RWPE2 (cell line): ENCODE data around the gene CSH2.
A peak's percentile ranks its signal among the peaks of the same experiment; 100 is the strongest.
"Not testable (repeated sequence)": the region's sequence is repeated elsewhere in the genome, so short reads cannot be mapped to it uniquely, and the experiment has no call there.

Experiments
- ATAC-seq: fragments of 200-7000 bp; cut with Tn5 transposase; 3 replicates; pipeline ENCODE4 v1.9.1; 2021; ENCODE audit warnings: low read depth
- DNase-seq: peaks from one replicate; pipeline ENCODE4 v3.0.0-alpha.2; 2020; ENCODE audit warnings: low spot score
- H3K27ac ChIP-seq: fragments of 450-650 bp; 2 replicates; pipeline ENCODE4 v1.5.1; 2017; ENCODE audit warnings: mild to moderate bottlenecking; ENCODE audit not compliant: poor library complexity, severe bottlenecking
- H3K27me3 ChIP-seq: fragments of 250-450 bp; sonication (Bioruptor Pico); 2 replicates; pipeline ENCODE4 v1.5.1; 2021; ENCODE audit warnings: mild to moderate bottlenecking, moderate library complexity; ENCODE audit not compliant: insufficient read depth, poor library complexity, severe bottlenecking
- H3K36me3 ChIP-seq: fragments of 250-450 bp; sonication (Bioruptor Pico); 2 replicates; pipeline ENCODE4 v1.5.1; 2020; ENCODE audit warnings: low read depth, mild to moderate bottlenecking, moderate library complexity
- H3K4me1 ChIP-seq: fragments of 250-450 bp; sonication (Bioruptor Pico); 2 replicates; pipeline ENCODE4 v1.5.1; 2021; ENCODE audit warnings: mild to moderate bottlenecking, moderate library complexity; ENCODE audit not compliant: insufficient read depth, poor library complexity, severe bottlenecking
- H3K4me3 ChIP-seq: fragments of 250-450 bp; sonication (Bioruptor Pico); 2 replicates; pipeline ENCODE4 v1.5.1; 2021; ENCODE audit warnings: mild to moderate bottlenecking, moderate library complexity; ENCODE audit not compliant: severe bottlenecking
- H3K9me3 ChIP-seq: fragments of 250-450 bp; sonication (Bioruptor Pico); 2 replicates; pipeline ENCODE4 v1.5.1; 2021; ENCODE audit warnings: mild to moderate bottlenecking, moderate library complexity; ENCODE audit not compliant: severe bottlenecking
- TF ChIP-seq, protein P1 (sequence below): fragments of 450-650 bp; IDR thresholded peaks from one replicate; pipeline ENCODE4 v1.5.1; 2017; ENCODE audit warnings: mild to moderate bottlenecking, moderate library complexity; ENCODE audit not compliant: poor library complexity, severe bottlenecking

CSH2 gene

DNA sequence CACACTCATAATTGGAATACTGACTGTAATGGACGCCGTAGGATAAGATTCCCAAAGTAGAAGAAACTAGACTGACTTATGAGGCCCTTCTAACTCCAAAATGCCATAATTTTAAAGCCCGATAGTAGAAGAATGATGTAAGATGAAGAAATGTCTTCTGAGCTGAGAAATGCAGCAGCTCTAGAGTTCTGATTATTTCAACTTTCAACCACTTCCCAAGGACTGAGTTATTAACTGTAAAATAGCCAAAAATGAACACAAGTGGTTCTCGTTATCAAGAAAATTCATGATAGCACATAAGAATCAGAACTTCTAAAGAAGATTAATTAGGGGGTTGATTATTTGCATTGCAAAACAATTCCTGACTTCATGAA, 3.2 kb downstream of the CSH2 start:
- H3K4me3 ChIP-seq = not testable (repeated sequence)

DNA sequence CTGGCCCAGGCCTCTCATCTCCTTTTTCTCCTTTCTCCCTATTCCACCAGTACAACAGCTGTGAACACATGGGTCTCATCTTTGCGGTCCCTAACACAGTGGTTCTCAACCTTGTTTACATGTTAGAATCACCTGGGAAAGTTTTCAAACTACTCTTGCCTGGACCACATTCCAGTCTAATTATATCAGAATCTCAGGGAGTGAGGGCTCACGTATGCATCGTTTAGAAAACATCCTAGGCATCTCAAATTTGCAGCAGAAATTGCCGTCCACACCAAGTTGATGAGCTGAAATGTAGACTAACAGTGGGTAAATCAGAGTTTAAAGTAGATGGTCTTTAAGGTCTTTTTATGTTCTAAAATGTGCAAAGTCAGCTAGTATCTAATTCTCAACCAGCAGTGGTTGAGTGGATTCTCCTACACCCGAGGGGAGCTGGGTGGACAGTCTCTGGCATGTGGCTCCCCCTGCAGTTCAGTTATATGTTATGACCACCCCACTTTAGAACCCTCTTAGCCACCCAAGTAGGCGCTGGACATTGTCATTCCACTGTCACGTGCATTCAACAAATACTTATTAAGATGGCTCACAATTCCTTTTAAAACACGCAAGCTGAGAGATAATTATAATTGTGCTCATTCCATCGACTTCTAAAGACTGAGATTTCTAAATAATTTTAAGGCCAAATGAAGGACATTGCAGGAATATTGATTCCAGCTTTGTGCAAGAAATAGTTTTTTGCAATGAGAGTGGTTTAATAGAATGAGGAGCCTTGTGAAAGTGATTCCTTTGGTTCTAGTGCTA, 3.8 kb downstream of the CSH2 start:
- H3K27me3 ChIP-seq, H3K36me3 ChIP-seq, DNase-seq, H3K9me3 ChIP-seq, H3K27ac ChIP-seq, H3K4me1 ChIP-seq, H3K4me3 ChIP-seq: not testable (repeated sequence)
- ATAC-seq = peak; percentile 83

More for the DNA sequence above, 3.2 kb downstream of the CSH2 start:
- DNase-seq, H3K4me1 ChIP-seq, ATAC-seq, H3K27ac ChIP-seq, H3K9me3 ChIP-seq, H3K36me3 ChIP-seq, H3K27me3 ChIP-seq: not testable (repeated sequence)

DNA sequence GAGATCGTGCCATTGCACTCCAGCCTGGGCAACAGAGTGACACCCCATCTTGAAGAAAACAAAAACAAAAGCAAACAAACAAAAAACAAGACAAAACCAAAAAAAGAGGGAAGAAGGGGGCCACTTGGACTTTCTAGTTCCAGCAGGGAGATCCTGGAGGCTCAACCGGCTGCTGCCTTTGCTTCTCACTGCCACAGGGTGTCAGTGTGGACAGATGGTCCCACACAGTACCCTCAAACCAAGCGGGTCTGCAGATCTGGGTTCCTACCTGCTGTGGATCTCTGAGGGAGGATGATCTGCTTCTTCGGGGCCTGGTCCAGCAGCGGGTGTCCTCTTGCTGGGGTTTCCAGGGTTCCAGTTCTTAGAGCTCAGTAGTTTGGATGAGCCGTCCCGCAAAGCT, 6.9 kb downstream of the CSH2 start:
- ATAC-seq, H3K9me3 ChIP-seq, H3K27me3 ChIP-seq, H3K36me3 ChIP-seq, DNase-seq, H3K4me1 ChIP-seq, H3K4me3 ChIP-seq, H3K27ac ChIP-seq: not testable (repeated sequence)

DNA sequence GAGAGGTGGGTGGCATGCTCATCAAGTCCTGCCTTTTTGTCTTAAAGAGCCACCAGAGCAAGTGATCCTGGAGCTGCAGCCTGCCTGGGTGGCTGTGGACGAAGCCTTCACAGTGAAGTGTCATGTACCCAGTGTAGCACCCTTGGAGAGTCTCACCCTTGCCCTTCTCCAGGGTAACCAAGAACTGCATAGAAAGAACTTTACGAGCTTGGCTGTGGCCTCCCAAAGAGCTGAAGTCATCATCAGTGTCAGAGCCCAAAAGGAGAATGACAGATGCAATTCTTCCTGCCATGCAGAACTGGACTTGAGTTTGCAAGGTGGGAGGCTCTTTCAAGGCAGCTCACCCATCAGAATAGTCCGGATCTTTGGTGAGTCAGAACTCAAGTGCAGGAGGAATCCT, 14.2 kb downstream of the CSH2 start:
- no peaks in the 10 kb centered on the region for H3K36me3 ChIP-seq
- DNase-seq (no peak), ATAC-seq (no peak)
- no peaks in the 10 kb centered on the region for H3K27me3 ChIP-seq
- TF ChIP-seq, protein P1, sequence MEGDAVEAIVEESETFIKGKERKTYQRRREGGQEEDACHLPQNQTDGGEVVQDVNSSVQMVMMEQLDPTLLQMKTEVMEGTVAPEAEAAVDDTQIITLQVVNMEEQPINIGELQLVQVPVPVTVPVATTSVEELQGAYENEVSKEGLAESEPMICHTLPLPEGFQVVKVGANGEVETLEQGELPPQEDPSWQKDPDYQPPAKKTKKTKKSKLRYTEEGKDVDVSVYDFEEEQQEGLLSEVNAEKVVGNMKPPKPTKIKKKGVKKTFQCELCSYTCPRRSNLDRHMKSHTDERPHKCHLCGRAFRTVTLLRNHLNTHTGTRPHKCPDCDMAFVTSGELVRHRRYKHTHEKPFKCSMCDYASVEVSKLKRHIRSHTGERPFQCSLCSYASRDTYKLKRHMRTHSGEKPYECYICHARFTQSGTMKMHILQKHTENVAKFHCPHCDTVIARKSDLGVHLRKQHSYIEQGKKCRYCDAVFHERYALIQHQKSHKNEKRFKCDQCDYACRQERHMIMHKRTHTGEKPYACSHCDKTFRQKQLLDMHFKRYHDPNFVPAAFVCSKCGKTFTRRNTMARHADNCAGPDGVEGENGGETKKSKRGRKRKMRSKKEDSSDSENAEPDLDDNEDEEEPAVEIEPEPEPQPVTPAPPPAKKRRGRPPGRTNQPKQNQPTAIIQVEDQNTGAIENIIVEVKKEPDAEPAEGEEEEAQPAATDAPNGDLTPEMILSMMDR = no peak
- no peaks in the 10 kb centered on the region for H3K4me1 ChIP-seq
- no peak overlapping the region for H3K27ac ChIP-seq
- H3K9me3 ChIP-seq = no peaks in the 10 kb centered on the region
- no peak overlapping the region for H3K4me3 ChIP-seq

DNA sequence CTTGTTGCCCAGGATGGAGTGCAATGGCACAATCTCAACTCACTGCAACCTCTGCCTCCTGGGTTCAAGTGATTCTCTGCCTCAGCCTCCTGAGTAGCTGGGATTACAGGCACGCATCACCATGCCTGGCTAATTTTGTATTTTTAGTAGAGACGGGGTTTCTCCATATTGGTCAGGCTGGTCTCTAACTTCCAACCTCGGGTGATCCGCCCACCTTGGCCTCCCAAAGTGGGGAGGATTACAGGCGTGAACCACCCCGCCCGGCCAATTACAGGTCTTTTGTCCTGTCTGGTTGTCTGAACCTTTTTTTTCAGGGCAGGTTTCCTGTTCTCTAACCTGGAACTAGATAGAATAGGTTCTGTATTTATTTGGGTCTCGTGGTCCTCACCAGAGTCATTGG, 17.1 kb downstream of the CSH2 start:
- not testable (repeated sequence) for H3K4me1 ChIP-seq, H3K9me3 ChIP-seq, H3K27me3 ChIP-seq, DNase-seq, H3K27ac ChIP-seq, H3K4me3 ChIP-seq, H3K36me3 ChIP-seq, ATAC-seq

DNA sequence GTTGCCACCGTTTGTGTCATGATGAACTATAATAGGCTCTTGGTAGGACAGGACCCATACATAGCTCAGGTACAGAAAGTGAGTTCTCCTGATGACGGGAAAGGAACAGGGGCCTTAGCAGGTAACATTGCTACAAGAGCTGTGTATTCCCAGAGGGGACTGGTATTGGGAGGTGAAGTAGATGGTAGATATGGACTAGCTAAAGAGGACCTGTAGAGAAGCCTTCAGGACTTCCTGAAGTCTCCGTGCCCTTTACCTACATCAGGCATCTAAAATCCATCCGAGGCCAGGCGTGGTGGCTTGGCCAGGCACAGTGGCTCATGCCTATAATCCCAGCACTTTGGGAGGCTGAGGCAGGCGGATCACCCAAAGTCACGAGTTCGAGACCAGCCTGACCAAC, 18.3 kb downstream of the CSH2 start:
- DNase-seq = no peak
- no peak for ATAC-seq
- no peaks in the 10 kb centered on the region for H3K9me3 ChIP-seq
- no peaks in the 10 kb centered on the region for H3K27me3 ChIP-seq
- no peak overlapping the region for H3K4me3 ChIP-seq
- peaks cover 5% of the 10 kb centered on the region for H3K4me1 ChIP-seq
- no peaks in the 10 kb centered on the region for H3K36me3 ChIP-seq
- no peak overlapping the region for H3K27ac ChIP-seq
- TF ChIP-seq, protein P1 = no peak

DNA sequence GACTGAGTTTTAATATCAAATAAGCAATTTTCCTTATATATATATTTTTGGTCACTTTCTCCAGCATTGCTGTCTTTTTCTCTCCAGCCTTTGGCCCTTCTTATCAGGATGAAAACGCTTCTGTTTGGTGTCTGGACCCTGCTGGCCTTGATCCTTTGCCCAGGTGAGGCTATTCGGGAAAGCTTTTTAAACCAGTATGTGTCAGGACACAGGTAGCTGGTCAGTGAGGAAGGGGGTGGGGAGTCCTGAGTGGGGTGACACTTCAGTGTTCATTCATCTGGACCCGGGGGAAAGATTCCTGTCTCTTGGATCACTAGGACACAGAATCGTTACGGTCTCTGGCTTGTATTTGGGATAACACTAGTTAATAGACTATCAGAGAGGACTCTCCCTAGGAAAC, 18.8 kb downstream of the CSH2 start:
- H3K27me3 ChIP-seq = no peaks in the 10 kb centered on the region
- TF ChIP-seq, protein P1 = no peak
- no peak for ATAC-seq
- no peaks in the 10 kb centered on the region for H3K9me3 ChIP-seq
- no peaks in the 10 kb centered on the region for H3K36me3 ChIP-seq
- no peak overlapping the region for H3K27ac ChIP-seq
- DNase-seq = no peak
- peaks cover 5% of the 10 kb centered on the region for H3K4me1 ChIP-seq
- H3K4me3 ChIP-seq = no peak overlapping the region
